ENCODE data around the gene ALK.

DNA sequence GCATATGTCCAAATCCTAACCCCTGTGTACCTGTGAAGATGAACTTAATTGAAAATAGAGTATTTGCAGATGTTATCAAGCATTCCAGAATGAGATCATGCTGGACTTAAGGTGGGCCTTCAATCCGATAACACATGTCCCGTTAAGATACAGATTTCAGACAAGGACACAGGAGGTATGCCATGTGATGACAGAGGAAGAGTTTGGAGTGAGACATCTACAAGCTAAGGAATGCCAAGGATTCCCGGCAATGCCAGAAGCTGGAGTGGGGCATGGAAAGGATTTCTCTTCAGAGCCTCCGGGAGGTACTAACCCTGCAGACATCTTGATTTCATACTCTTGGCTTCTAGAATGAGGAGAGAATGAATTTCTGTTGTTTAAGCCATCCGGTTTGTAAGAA lies 231.7 kb downstream of the ALK start:
- TF ChIP-seq, protein P1, sequence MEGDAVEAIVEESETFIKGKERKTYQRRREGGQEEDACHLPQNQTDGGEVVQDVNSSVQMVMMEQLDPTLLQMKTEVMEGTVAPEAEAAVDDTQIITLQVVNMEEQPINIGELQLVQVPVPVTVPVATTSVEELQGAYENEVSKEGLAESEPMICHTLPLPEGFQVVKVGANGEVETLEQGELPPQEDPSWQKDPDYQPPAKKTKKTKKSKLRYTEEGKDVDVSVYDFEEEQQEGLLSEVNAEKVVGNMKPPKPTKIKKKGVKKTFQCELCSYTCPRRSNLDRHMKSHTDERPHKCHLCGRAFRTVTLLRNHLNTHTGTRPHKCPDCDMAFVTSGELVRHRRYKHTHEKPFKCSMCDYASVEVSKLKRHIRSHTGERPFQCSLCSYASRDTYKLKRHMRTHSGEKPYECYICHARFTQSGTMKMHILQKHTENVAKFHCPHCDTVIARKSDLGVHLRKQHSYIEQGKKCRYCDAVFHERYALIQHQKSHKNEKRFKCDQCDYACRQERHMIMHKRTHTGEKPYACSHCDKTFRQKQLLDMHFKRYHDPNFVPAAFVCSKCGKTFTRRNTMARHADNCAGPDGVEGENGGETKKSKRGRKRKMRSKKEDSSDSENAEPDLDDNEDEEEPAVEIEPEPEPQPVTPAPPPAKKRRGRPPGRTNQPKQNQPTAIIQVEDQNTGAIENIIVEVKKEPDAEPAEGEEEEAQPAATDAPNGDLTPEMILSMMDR (conservative IDR thresholded peaks at IDR 0.05; ENCODE audit: low read depth, low read length): no peak
- TF ChIP-seq EZH2 (IDR thresholded peaks at IDR 0.05; ENCODE audit: borderline replicate concordance, low read depth, low read length, poor library complexity, severe bottlenecking): no peak

Measured in A673 (cell line).